WTC11 (cell line): ENCODE measurements around the gene LEAP2. TPM values are rescaled to one million over a fixed set of nuclear protein-coding genes. Genes with fewer than 3 reads are reported as not detected.

Experiments used
- CREB1 ChIP-seq: sonication (generic); formaldehyde crosslinking; IDR thresholded peaks from 2 replicates; pipeline ENCODE4 v1.8.0; 2023; ENCODE audit warnings: mild to moderate bottlenecking, missing genetic modification reagents
- FOXJ3 ChIP-seq: sonication (generic); formaldehyde crosslinking; IDR thresholded peaks from 2 replicates; pipeline ENCODE4 v1.9.0; 2021; ENCODE audit warnings: missing genetic modification reagents, mild to moderate bottlenecking, borderline replicate concordance
- FOXP1 ChIP-seq: sonication (generic); formaldehyde crosslinking; IDR thresholded peaks from 2 replicates; pipeline ENCODE4 v1.8.0; 2022; ENCODE audit warnings: missing genetic modification reagents, mild to moderate bottlenecking, moderate library complexity, borderline replicate concordance
- NR2C2 ChIP-seq: sonication (generic); formaldehyde crosslinking; IDR thresholded peaks from 2 replicates; pipeline ENCODE4 v1.8.0; 2022; ENCODE audit warnings: mild to moderate bottlenecking, missing genetic modification reagents
- NR3C1 ChIP-seq: sonication (generic); formaldehyde crosslinking; conservative IDR thresholded peaks from 2 replicates; pipeline ENCODE4 v1.8.1; 2023; ENCODE audit warnings: low read depth, mild to moderate bottlenecking, missing genetic modification reagents
- ZNF232 ChIP-seq: sonication (generic); formaldehyde crosslinking; IDR thresholded peaks from 2 replicates; pipeline ENCODE4 v1.8.0; 2022; ENCODE audit warnings: mild to moderate bottlenecking, missing genetic modification reagents
- ZNF263 ChIP-seq: sonication (generic); formaldehyde crosslinking; IDR thresholded peaks from 2 replicates; pipeline ENCODE4 v1.8.1; 2022; ENCODE audit warnings: low read depth, mild to moderate bottlenecking, moderate library complexity, missing genetic modification reagents
- ZNF423 ChIP-seq: fragments of 250-450 bp; sonication (Bioruptor Pico); IDR thresholded peaks from 2 replicates; pipeline ENCODE4 v2.1.2; 2022; ENCODE audit warnings: mild to moderate bottlenecking, moderate library complexity
- total RNA-seq: library from RNA; stranded (reverse); gene quantifications from 3 replicates; pipeline ENCODE4 v1.2.3, GENCODE V29; 2021
- TF ChIP-seq, protein P1 (sequence below): sonication (generic); formaldehyde crosslinking; IDR thresholded peaks from 2 replicates; pipeline ENCODE4 v1.8.1; 2023; ENCODE audit warnings: mild to moderate bottlenecking, missing genetic modification reagents
- TF ChIP-seq, protein P2 (sequence below): sonication (generic); formaldehyde crosslinking; IDR thresholded peaks from 2 replicates; pipeline ENCODE4 v1.8.1; 2023; ENCODE audit warnings: mild to moderate bottlenecking, moderate library complexity, missing genetic modification reagents
- TF ChIP-seq, protein P3 (sequence below): sonication (generic); formaldehyde crosslinking; IDR thresholded peaks from 2 replicates; pipeline ENCODE4 v1.8.1; 2023; ENCODE audit warnings: mild to moderate bottlenecking, missing genetic modification reagents
- TF ChIP-seq, protein P4 (sequence below): fragments of 250-450 bp; sonication (Bioruptor Pico); IDR thresholded peaks from 2 replicates; pipeline ENCODE4 v1.9.0; 2021; ENCODE audit warnings: moderate library complexity, mild to moderate bottlenecking, inconsistent platforms, borderline replicate concordance
- TF ChIP-seq, protein P5 (sequence below): sonication (generic); formaldehyde crosslinking; IDR thresholded peaks from 2 replicates; pipeline ENCODE4 v1.8.1; 2022; ENCODE audit warnings: mild to moderate bottlenecking, moderate library complexity, missing genetic modification reagents
- TF ChIP-seq, protein P6 (sequence below): fragments of 250-450 bp; sonication (Bioruptor Pico); IDR thresholded peaks from 2 replicates; pipeline ENCODE4 v1.9.0; 2021; ENCODE audit warnings: mild to moderate bottlenecking
- TF ChIP-seq, protein P7 (sequence below): sonication (generic); formaldehyde crosslinking; IDR thresholded peaks from 2 replicates; pipeline ENCODE4 v1.8.0; 2022; ENCODE audit warnings: mild to moderate bottlenecking, missing genetic modification reagents
- TF ChIP-seq, protein P8 (sequence below): sonication (generic); formaldehyde crosslinking; IDR thresholded peaks from 2 replicates; pipeline ENCODE4 v1.8.1; 2022; ENCODE audit warnings: low read depth, mild to moderate bottlenecking, moderate library complexity, missing genetic modification reagents, borderline replicate concordance
- TF ChIP-seq, protein P9 (sequence below): sonication (generic); formaldehyde crosslinking; IDR thresholded peaks from 2 replicates; pipeline ENCODE4 v1.8.0; 2022; ENCODE audit warnings: mild to moderate bottlenecking, missing genetic modification reagents
- TF ChIP-seq, protein P10 (sequence below): fragments of 250-450 bp; sonication (Bioruptor Pico); IDR thresholded peaks from 2 replicates; pipeline ENCODE4 v2.1.2; 2022; ENCODE audit warnings: mild to moderate bottlenecking, moderate library complexity
- TF ChIP-seq, protein P11 (sequence below): sonication (generic); formaldehyde crosslinking; IDR thresholded peaks from 2 replicates; pipeline ENCODE4 v1.8.1; 2022; ENCODE audit warnings: mild to moderate bottlenecking, missing genetic modification reagents, moderate library complexity, borderline replicate concordance

Gene LEAP2
- total RNA-seq, 1 experiment from 2014 or later: 2.0 TPM

DNA sequence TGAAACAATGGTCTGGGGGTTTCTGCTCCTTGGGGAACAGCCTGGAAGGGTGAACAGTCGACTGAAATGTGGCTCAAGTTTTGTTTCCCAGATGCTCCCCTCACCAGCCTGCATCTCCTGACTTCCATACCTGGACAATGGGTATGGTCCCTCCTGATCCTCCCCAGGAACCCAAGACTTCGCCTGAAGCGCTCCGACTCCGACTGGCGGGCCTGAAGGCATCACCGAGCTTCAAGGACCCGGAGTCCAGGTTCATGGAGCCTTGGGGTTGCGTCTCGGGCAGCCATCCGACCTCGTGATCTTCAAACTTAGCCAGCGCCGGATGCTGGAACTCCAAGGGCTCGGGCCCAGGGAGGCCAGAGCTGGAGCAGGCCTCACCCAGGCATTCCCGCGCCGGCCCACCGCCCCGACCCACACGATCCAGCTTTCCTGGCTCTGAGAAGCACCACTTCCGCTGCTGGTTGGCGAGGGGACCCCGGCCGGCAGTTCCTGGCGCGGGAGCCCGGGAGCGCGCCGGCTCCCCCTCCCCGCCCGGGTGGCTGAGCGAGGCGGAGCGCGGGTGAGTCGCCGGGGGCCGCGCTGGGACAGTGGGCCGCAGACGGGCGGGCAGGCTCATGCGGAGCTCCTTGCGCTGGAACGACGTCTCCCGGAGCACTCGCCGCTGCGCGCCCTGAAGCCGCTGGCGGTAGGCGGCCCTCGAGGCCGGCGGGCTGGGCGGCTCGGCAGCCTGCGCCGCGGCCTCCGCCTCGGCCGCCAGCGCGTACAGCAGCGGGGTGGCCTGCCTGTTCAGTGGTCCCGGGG is 48.2 kb upstream of the LEAP2 start (continued):
- TF ChIP-seq, protein P1, sequence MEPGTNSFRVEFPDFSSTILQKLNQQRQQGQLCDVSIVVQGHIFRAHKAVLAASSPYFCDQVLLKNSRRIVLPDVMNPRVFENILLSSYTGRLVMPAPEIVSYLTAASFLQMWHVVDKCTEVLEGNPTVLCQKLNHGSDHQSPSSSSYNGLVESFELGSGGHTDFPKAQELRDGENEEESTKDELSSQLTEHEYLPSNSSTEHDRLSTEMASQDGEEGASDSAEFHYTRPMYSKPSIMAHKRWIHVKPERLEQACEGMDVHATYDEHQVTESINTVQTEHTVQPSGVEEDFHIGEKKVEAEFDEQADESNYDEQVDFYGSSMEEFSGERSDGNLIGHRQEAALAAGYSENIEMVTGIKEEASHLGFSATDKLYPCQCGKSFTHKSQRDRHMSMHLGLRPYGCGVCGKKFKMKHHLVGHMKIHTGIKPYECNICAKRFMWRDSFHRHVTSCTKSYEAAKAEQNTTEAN (CRISPR knock-in tag): peak; percentile 66
- TF ChIP-seq ZNF263 (CRISPR knock-in tag) (no peak), ZNF423 (CRISPR knock-in tag) (no peak), ZNF232 (CRISPR knock-in tag) (no peak), CREB1 (CRISPR knock-in tag) (no peak), NR2C2 (no peak), FOXJ3 (CRISPR knock-in tag) (no peak), FOXP1 (CRISPR knock-in tag) (peak; percentile 36; the same call in 1 of the 2 replicates), NR3C1 (0 out of 2 replicates have a peak, but pooled peaks have one; percentile 26)
- TF ChIP-seq, protein P2, sequence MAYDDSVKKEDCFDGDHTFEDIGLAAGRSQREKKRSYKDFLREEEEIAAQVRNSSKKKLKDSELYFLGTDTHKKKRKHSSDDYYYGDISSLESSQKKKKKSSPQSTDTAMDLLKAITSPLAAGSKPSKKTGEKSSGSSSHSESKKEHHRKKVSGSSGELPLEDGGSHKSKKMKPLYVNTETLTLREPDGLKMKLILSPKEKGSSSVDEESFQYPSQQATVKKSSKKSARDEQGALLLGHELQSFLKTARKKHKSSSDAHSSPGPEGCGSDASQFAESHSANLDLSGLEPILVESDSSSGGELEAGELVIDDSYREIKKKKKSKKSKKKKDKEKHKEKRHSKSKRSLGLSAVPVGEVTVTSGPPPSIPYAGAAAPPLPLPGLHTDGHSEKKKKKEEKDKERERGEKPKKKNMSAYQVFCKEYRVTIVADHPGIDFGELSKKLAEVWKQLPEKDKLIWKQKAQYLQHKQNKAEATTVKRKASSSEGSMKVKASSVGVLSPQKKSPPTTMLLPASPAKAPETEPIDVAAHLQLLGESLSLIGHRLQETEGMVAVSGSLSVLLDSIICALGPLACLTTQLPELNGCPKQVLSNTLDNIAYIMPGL: peak; percentile 78; the same call in 1 of the 2 replicates
- TF ChIP-seq, protein P3, sequence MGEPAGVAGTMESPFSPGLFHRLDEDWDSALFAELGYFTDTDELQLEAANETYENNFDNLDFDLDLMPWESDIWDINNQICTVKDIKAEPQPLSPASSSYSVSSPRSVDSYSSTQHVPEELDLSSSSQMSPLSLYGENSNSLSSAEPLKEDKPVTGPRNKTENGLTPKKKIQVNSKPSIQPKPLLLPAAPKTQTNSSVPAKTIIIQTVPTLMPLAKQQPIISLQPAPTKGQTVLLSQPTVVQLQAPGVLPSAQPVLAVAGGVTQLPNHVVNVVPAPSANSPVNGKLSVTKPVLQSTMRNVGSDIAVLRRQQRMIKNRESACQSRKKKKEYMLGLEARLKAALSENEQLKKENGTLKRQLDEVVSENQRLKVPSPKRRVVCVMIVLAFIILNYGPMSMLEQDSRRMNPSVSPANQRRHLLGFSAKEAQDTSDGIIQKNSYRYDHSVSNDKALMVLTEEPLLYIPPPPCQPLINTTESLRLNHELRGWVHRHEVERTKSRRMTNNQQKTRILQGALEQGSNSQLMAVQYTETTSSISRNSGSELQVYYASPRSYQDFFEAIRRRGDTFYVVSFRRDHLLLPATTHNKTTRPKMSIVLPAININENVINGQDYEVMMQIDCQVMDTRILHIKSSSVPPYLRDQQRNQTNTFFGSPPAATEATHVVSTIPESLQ: no peak
- TF ChIP-seq, protein P4, sequence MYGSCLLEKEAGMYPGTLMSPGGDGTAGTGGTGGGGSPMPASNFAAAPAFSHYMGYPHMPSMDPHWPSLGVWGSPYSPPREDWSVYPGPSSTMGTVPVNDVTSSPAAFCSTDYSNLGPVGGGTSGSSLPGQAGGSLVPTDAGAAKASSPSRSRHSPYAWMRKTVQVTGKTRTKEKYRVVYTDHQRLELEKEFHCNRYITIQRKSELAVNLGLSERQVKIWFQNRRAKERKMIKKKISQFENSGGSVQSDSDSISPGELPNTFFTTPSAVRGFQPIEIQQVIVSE (CRISPR knock-in tag): no peak
- TF ChIP-seq, protein P5, sequence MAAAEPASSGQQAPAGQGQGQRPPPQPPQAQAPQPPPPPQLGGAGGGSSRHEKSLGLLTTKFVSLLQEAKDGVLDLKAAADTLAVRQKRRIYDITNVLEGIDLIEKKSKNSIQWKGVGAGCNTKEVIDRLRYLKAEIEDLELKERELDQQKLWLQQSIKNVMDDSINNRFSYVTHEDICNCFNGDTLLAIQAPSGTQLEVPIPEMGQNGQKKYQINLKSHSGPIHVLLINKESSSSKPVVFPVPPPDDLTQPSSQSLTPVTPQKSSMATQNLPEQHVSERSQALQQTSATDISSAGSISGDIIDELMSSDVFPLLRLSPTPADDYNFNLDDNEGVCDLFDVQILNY (CRISPR knock-in tag): peak; percentile 82
- TF ChIP-seq, protein P6, sequence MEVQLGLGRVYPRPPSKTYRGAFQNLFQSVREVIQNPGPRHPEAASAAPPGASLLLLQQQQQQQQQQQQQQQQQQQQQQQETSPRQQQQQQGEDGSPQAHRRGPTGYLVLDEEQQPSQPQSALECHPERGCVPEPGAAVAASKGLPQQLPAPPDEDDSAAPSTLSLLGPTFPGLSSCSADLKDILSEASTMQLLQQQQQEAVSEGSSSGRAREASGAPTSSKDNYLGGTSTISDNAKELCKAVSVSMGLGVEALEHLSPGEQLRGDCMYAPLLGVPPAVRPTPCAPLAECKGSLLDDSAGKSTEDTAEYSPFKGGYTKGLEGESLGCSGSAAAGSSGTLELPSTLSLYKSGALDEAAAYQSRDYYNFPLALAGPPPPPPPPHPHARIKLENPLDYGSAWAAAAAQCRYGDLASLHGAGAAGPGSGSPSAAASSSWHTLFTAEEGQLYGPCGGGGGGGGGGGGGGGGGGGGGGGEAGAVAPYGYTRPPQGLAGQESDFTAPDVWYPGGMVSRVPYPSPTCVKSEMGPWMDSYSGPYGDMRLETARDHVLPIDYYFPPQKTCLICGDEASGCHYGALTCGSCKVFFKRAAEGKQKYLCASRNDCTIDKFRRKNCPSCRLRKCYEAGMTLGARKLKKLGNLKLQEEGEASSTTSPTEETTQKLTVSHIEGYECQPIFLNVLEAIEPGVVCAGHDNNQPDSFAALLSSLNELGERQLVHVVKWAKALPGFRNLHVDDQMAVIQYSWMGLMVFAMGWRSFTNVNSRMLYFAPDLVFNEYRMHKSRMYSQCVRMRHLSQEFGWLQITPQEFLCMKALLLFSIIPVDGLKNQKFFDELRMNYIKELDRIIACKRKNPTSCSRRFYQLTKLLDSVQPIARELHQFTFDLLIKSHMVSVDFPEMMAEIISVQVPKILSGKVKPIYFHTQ (CRISPR knock-in tag): no peak; the same call in 1 of the 2 replicates
- TF ChIP-seq, protein P7, sequence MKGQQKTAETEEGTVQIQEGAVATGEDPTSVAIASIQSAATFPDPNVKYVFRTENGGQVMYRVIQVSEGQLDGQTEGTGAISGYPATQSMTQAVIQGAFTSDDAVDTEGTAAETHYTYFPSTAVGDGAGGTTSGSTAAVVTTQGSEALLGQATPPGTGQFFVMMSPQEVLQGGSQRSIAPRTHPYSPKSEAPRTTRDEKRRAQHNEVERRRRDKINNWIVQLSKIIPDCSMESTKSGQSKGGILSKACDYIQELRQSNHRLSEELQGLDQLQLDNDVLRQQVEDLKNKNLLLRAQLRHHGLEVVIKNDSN (CRISPR knock-in tag): no peak; the same call in 1 of the 2 replicates
- TF ChIP-seq, protein P8, sequence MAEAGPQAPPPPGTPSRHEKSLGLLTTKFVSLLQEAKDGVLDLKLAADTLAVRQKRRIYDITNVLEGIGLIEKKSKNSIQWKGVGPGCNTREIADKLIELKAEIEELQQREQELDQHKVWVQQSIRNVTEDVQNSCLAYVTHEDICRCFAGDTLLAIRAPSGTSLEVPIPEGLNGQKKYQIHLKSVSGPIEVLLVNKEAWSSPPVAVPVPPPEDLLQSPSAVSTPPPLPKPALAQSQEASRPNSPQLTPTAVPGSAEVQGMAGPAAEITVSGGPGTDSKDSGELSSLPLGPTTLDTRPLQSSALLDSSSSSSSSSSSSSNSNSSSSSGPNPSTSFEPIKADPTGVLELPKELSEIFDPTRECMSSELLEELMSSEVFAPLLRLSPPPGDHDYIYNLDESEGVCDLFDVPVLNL (CRISPR knock-in tag): no peak
- TF ChIP-seq, protein P9, sequence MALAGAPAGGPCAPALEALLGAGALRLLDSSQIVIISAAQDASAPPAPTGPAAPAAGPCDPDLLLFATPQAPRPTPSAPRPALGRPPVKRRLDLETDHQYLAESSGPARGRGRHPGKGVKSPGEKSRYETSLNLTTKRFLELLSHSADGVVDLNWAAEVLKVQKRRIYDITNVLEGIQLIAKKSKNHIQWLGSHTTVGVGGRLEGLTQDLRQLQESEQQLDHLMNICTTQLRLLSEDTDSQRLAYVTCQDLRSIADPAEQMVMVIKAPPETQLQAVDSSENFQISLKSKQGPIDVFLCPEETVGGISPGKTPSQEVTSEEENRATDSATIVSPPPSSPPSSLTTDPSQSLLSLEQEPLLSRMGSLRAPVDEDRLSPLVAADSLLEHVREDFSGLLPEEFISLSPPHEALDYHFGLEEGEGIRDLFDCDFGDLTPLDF (CRISPR knock-in tag): no peak
- TF ChIP-seq, protein P10, sequence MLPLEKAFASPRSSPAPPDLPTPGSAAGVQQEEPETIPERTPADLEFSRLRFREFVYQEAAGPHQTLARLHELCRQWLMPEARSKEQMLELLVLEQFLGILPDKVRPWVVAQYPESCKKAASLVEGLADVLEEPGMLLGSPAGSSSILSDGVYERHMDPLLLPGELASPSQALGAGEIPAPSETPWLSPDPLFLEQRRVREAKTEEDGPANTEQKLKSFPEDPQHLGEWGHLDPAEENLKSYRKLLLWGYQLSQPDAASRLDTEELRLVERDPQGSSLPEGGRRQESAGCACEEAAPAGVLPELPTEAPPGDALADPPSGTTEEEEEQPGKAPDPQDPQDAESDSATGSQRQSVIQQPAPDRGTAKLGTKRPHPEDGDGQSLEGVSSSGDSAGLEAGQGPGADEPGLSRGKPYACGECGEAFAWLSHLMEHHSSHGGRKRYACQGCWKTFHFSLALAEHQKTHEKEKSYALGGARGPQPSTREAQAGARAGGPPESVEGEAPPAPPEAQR (CRISPR knock-in tag): no peak
- TF ChIP-seq, protein P11, sequence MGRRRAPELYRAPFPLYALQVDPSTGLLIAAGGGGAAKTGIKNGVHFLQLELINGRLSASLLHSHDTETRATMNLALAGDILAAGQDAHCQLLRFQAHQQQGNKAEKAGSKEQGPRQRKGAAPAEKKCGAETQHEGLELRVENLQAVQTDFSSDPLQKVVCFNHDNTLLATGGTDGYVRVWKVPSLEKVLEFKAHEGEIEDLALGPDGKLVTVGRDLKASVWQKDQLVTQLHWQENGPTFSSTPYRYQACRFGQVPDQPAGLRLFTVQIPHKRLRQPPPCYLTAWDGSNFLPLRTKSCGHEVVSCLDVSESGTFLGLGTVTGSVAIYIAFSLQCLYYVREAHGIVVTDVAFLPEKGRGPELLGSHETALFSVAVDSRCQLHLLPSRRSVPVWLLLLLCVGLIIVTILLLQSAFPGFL (CRISPR knock-in tag): no peak
